Tibial artery (tissue), 4 donors: ENCODE data around the gene DIO1.
A peak's percentile ranks its signal among the peaks of the same experiment; 100 is the strongest.

Source experiments
- DNase-seq, 2 donors: peaks; one replicate each; pipeline ENCODE4 v3.0.0-alpha.2; 2019
- H3K27ac ChIP-seq, 2 donors: fragments of 200-600 bp; sonication (generic) in 1 of 2; 1 replicate in 1 of 2; 2 replicates in 1 of 2; pipeline ENCODE4 v1.5.1; 2018 to 2019; ENCODE audit warnings: mild to moderate bottlenecking in 1 of 2
- H3K27me3 ChIP-seq, 2 donors: fragments of 200-600 bp; sonication (generic) in 1 of 2; one replicate each; pipeline versions ENCODE4 v1.5.1 to v1.6.0; 2016 to 2019
- H3K36me3 ChIP-seq, 3 donors: fragments of 200-600 bp; sonication (generic) in 2 of 3; one replicate each; pipeline ENCODE4 v1.5.1; 2016 to 2019; ENCODE audit warnings: mild to moderate bottlenecking in 2 of 3
- H3K4me1 ChIP-seq, 4 donors: fragments of 200-600 bp; sonication (generic) in 2 of 4; 1 replicate in 3 of 4; 2 replicates in 1 of 4; pipeline ENCODE4 v1.5.1; 2016 to 2019
- H3K4me3 ChIP-seq, 2 donors: fragments of 200-600 bp; sonication (generic) in 1 of 2; 1 replicate in 1 of 2; 2 replicates in 1 of 2; pipeline ENCODE4 v1.5.1; 2018 to 2019; ENCODE audit warnings: mild to moderate bottlenecking in 2 of 2
- H3K9me3 ChIP-seq, 3 donors: fragments of 200-600 bp; sonication (generic) in 1 of 3; one replicate each; pipeline ENCODE4 v1.5.1; 2016 to 2019
- intact Hi-C: fragments of 100-400 bp; cut with DNase I; formaldehyde crosslinking; loops from one replicate; pipeline ENCODE4 v1.15.0; 2023; ENCODE audit warnings: low total_unique reads
- TF ChIP-seq, protein P1 (sequence below), 2 experiments: fragments of 200-600 bp in 1 of 2; fragments of 450-650 bp in 1 of 2; IDR thresholded peaks; one replicate each; pipeline ENCODE4 v1.5.1; 2017 to 2019; ENCODE audit warnings: antibody characterized with exemption in 2 of 2, mild to moderate bottlenecking in 1 of 2, moderate library complexity in 1 of 2

The DIO1 gene

DNA sequence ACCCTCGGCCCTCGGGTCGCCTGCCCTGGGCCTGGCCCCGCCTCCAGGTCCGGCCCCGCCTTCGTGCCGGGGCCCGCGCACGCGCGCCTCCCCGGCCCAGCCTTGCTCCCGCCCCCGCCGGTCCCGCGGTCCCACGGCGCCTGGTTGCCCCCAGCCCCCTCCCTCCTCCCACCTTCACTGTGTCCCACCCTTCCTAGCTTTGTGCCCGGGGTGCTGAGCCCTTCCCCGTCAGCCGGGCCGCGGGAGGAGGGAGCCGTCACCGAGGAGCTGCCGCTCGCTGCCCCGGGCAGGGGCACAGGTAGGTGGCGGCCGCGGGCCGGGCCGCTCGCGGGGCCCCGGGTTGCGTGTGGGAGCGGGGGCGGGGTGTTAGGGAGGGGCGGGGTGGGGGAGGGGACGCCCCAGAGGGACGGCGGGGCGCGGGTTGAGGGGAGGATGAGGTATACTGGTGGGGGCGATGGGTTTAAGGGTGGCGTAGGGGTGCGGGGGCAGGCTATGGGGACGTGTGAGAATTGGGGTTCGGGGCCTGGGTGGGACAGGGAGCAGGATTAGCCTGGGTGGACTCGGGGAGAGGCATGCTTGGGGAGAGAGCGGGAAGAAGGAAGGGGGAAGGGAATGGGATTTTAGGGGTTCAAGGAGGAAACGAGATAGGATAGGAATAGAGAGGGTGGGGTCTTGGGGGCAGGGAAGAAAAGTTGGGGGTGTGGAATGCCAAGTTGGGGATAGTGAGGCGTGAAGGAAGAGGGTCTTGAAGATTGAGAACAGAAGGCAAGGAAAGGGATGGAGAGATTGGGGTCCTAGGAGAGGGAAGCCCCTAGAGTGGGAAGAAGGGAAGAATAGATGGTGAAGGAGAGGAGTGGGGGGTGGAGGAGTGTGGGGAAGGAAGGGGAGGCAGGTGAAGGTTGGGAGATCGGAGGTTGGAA is 52.5 kb downstream of the DIO1 start, which contains the start of gene LRRC42:
TSS of gene LRRC42 (plus strand) at position 99 of the 920 bp plus-strand sequence. CDS start 5,650 bp downstream, outside the sequence.
- peaks cover 4 to 47% (median 27%) of the 10 kb centered on the region in 4 donors for H3K4me1 ChIP-seq
- peak within 1 kb of the TSS; percentile 90 to 93 for H3K27ac ChIP-seq
- intact Hi-C loops = loop anchor here (1.0 to 2.0 kb wide), 2 partner anchors 58 to 106 kb away; partner anchors contain the start of gene YIPF1
- TF ChIP-seq, protein P1, sequence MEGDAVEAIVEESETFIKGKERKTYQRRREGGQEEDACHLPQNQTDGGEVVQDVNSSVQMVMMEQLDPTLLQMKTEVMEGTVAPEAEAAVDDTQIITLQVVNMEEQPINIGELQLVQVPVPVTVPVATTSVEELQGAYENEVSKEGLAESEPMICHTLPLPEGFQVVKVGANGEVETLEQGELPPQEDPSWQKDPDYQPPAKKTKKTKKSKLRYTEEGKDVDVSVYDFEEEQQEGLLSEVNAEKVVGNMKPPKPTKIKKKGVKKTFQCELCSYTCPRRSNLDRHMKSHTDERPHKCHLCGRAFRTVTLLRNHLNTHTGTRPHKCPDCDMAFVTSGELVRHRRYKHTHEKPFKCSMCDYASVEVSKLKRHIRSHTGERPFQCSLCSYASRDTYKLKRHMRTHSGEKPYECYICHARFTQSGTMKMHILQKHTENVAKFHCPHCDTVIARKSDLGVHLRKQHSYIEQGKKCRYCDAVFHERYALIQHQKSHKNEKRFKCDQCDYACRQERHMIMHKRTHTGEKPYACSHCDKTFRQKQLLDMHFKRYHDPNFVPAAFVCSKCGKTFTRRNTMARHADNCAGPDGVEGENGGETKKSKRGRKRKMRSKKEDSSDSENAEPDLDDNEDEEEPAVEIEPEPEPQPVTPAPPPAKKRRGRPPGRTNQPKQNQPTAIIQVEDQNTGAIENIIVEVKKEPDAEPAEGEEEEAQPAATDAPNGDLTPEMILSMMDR (IDR thresholded peaks at IDR 0.05) = peak in 1 of 2 experiments; percentile 25
- peaks cover 0 to under 1% (median 0%) of the 10 kb centered on the region in 3 donors for H3K36me3 ChIP-seq
- H3K4me3 ChIP-seq = peak within 1 kb of the TSS; percentile 81 to 86
- no peak for DNase-seq
- H3K9me3 ChIP-seq = no peaks in the 10 kb centered on the region
- no peaks in the 10 kb centered on the region for H3K27me3 ChIP-seq

DNA sequence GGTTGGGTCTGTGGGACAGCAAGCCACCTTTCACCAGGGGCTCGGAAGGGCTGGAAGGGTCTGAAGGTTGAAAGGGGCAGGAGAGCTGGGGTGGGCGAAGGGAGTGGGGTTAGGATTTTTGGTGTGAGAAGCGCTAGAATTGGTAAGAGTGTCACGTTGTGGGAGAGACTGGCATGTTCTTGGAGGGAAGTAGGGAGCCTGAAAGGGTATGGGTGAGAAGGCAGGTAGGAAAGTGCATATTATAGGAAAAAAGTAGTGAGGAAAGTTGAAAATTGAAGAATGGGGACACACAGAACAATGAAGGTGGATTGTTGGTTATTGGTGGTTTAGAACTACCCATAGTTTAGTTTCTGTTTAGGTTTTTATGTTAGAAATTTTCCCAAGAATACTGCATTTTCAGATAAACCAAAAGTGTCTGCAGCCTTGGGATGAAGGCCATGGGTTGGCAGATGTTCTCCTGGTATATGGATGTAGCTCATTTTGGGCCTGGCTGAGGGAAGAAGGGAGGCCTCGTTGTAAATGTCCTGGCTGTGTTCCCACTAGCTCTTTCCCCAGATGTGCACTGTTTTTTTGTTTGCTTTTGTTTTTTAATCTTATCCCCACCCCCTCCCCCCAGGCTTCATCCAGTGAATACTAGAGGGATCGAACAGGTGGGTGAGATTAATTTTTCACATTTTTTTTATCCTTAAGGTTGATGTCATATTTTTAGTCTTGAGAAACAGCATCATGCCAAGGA is 53.4 kb downstream of the DIO1 start:
- no peaks in the 10 kb centered on the region for H3K9me3 ChIP-seq
- TF ChIP-seq, protein P1 (IDR thresholded peaks at IDR 0.05) = no peak
- intact Hi-C loops = loop anchor here (2.0 kb wide), 1 partner anchor 59 kb away; the partner anchor contains the start of gene YIPF1
- H3K4me1 ChIP-seq = peaks cover 4 to 47% (median 27%) of the 10 kb centered on the region in 4 donors
- peaks cover 7 to 9% (median 8%) of the 10 kb centered on the region in 3 donors for H3K36me3 ChIP-seq
- no peak for DNase-seq
- H3K4me3 ChIP-seq = peak overlapping the region; percentile 81 to 86
- no peaks in the 10 kb centered on the region for H3K27me3 ChIP-seq
- H3K27ac ChIP-seq = peak overlapping the region; percentile 87 to 90

DNA sequence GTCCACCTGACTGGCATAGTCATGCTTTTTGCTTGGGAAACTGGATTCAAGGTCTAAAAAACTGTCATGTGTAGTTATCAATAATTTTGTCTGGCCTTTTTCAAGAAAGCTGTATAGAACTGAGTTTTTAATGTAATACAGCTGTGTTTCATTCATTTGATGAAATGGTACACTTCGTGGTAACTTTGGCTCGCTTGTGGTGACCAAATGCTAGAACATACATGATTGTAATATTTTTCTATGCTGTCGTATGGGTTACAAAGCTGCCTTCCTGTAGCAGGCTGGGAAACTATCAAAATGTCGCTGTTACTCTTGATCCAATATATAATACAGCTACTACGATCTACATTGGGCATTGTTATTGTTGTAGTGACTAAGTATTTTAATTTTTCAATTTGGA is 54.3 kb downstream of the DIO1 start:
- peak overlapping the region in 1 of 2 donors; percentile 87 for H3K27ac ChIP-seq
- TF ChIP-seq, protein P1 (IDR thresholded peaks at IDR 0.05) = no peak
- DNase-seq = no peak
- H3K9me3 ChIP-seq = no peaks in the 10 kb centered on the region
- no peak overlapping the region for H3K4me3 ChIP-seq
- H3K4me1 ChIP-seq = peaks cover 4 to 47% (median 27%) of the 10 kb centered on the region in 4 donors
- intact Hi-C loops = no loop called here
- peaks cover 12 to 19% (median 16%) of the 10 kb centered on the region in 3 donors for H3K36me3 ChIP-seq
- no peaks in the 10 kb centered on the region for H3K27me3 ChIP-seq

DNA sequence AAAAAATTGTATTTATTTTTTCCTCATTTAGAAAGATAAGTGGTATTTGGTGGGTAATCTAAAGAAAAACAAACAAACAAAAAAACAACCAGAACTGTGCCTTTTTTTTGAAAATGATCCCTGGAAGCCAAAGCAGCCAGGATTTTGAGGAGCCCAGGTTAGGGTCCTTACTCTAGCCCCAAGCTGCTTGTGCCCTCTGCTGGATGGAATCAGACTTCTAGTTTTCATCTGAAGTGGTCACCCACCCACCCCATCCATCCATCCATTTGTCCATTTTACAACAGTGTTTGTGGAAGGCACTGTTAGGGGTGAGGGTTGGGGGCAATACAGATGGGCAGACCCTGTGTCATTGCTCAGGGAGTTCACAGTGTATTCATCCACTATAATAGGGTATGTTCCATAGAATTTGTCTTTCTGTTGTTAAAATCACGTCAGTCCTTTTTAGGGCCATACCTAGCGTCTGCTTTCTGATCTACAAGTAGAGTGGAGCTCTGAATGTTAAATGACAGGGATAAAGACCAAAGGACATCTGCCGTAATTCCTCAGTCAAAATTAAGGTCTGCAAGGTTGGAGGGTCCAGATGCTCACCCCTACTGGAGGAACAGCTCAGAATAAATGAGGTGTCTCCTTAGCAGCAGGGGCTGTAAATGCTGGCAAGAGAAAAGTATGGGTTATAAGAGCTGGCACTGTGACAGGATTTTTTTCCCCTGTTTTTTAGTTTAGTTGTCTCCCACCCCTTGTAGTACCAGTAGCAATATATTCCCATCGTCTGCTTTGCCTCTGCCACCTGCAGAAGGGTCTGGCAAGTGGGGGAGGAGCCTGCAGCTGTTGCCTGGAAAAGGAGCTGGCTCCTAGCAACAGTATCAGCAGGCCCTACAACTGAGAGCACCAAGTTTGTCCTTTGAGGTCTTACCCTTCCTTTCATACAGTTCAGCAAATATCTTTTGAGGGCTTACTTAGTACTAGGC is 55.3 kb downstream of the DIO1 start:
- Histone ChIP-seq H3K4me3 (no peak overlapping the region), H3K36me3 (peaks cover 12 to 28% (median 26%) of the 10 kb centered on the region in 3 donors), H3K9me3 (no peaks in the 10 kb centered on the region), H3K27me3 (no peaks in the 10 kb centered on the region), H3K27ac (no peak overlapping the region), H3K4me1 (peaks cover 3 to 44% (median 22%) of the 10 kb centered on the region in 4 donors)
- TF ChIP-seq, protein P1 (IDR thresholded peaks at IDR 0.05) = peak; percentile 52 to 63
- intact Hi-C loops = no loop called here
- no peak for DNase-seq
